Vagina (tissue), 2 donors: Measurements from ENCODE around the gene S1PR3. TPM values are rescaled to one million over a fixed set of nuclear protein-coding genes. Genes with fewer than 3 reads are reported as not detected.

Source experiments
- DNase-seq, 2 donors: peaks; one replicate each; pipeline ENCODE4 v3.0.0-alpha.2; 2017; ENCODE audit errors: extremely low spot score in 2 of 2
- H3K27ac ChIP-seq: fragments of 200-600 bp; sonication (generic); one replicate; pipeline ENCODE4 v1.5.1; 2019
- H3K27me3 ChIP-seq: fragments of 200-600 bp; sonication (generic); one replicate; pipeline ENCODE4 v1.5.1; 2019
- H3K36me3 ChIP-seq, 2 donors: fragments of 200-600 bp; sonication (generic); one replicate each; pipeline ENCODE4 v1.5.1; 2017 to 2019
- H3K4me1 ChIP-seq: fragments of 200-600 bp; sonication (generic); one replicate; pipeline ENCODE4 v1.5.1; 2019
- H3K4me3 ChIP-seq, 2 donors: fragments of 200-600 bp; sonication (generic); 1 replicate in 1 of 2; 2 replicates in 1 of 2; pipeline ENCODE4 v1.5.1; 2016 to 2019
- H3K9me3 ChIP-seq: fragments of 200-600 bp; sonication (generic); one replicate; pipeline ENCODE4 v1.5.1; 2019
- POLR2A ChIP-seq, 2 donors: fragments of 450-650 bp; IDR thresholded peaks; one replicate each; pipeline ENCODE4 v1.6.1; 2017; ENCODE audit warnings: antibody characterized with exemption in 2 of 2, mild to moderate bottlenecking in 2 of 2, moderate library complexity in 2 of 2
- POLR2AphosphoS5 ChIP-seq, 2 donors: sonication (generic); formaldehyde crosslinking; IDR thresholded peaks; one replicate each; pipeline ENCODE4 v1.9.0; 2017; ENCODE audit warnings: antibody characterized with exemption in 2 of 2, mild to moderate bottlenecking in 2 of 2, low read depth in 1 of 2; ENCODE audit not compliant: insufficient read depth in 1 of 2
- intact Hi-C: fragments of 100-400 bp; cut with DNase I; formaldehyde crosslinking; loops from one replicate; pipeline ENCODE4 v1.15.1; 2023
- total RNA-seq: library from RNA; depleted of rRNA; stranded (reverse); fragments of >200 nt; gene quantifications from one replicate; pipeline ENCODE4 v1.2.3, GENCODE V29; 2016
- TF ChIP-seq, protein P1 (sequence below), 3 experiments: fragments of 450-650 bp in 2 of 3; fragments of 200-600 bp in 1 of 3; sonication (generic) in 1 of 3; IDR thresholded peaks; one replicate each; pipeline ENCODE4 v1.5.1; 2017 to 2019; ENCODE audit warnings: antibody characterized with exemption in 3 of 3, mild to moderate bottlenecking in 2 of 3, moderate library complexity in 2 of 3

Gene S1PR3
- total RNA-seq, 1 donor from 2014 or later: 39.3 TPM

DNA sequence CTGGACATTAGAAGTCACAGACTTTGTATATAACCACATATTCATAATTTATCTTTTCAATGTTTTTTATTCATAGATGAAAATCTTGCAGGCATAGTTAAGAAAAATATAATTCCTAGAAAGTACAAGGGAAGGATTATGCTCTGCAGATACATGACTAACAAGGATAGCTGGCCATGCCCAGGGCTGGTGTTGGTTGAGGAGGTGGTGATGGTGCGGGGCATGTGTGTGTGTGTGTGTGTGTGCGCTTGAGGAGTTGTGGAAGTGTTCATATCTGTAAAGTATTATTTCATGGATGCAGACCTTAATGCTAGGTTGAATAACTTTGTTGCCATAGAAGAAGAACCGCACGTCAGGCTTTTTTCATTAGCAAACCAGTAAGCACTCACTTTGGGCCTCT, 1.3 kb downstream of the S1PR3 start:
- no peaks in the 10 kb centered on the region for H3K27me3 ChIP-seq
- peaks cover 78% of the 10 kb centered on the region for H3K4me1 ChIP-seq
- intact Hi-C loops: loop anchor here (10.0 kb wide), 1 partner anchor 248 kb away; no protein-coding TSS in a partner anchor
- H3K36me3 ChIP-seq: no peaks in the 10 kb centered on the region
- no peaks in the 10 kb centered on the region for H3K9me3 ChIP-seq
- H3K27ac ChIP-seq: peak overlapping the region; percentile 92
- DNase-seq: peak; percentile 12 to 58
- H3K4me3 ChIP-seq: peak overlapping the region; percentile 61 to 71
- TF ChIP-seq POLR2AphosphoS5 (IDR thresholded peaks at IDR 0.05; ENCODE audit: insufficient read depth in 1 of 2, low read depth in 1 of 2) (no peak), POLR2A (IDR thresholded peaks at IDR 0.05) (no peak)
- TF ChIP-seq, protein P1, sequence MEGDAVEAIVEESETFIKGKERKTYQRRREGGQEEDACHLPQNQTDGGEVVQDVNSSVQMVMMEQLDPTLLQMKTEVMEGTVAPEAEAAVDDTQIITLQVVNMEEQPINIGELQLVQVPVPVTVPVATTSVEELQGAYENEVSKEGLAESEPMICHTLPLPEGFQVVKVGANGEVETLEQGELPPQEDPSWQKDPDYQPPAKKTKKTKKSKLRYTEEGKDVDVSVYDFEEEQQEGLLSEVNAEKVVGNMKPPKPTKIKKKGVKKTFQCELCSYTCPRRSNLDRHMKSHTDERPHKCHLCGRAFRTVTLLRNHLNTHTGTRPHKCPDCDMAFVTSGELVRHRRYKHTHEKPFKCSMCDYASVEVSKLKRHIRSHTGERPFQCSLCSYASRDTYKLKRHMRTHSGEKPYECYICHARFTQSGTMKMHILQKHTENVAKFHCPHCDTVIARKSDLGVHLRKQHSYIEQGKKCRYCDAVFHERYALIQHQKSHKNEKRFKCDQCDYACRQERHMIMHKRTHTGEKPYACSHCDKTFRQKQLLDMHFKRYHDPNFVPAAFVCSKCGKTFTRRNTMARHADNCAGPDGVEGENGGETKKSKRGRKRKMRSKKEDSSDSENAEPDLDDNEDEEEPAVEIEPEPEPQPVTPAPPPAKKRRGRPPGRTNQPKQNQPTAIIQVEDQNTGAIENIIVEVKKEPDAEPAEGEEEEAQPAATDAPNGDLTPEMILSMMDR (IDR thresholded peaks at IDR 0.05): no peak

DNA sequence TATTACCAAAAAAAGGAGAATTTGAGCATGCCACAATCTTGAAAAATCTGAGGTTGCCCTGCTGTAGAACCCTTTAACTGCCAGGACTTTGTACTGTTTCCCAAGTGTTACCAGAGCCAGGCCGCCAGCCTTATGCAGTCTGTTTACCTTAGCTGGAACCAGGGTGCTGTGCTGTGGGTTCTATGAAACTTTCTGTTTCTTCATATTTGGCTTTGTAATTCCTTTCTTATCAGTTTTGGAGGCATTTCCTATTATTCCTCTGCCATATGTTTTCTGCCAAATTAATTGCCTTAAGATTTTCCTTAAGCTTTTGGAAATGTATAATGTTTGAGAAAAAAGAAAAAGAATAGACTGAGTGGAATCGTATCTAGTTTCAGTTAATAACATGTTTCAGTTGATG, 2.1 kb downstream of the S1PR3 start:
- Histone ChIP-seq H3K4me3 (peak overlapping the region; percentile 61 to 71), H3K4me1 (peaks cover 86% of the 10 kb centered on the region), H3K36me3 (no peaks in the 10 kb centered on the region), H3K27ac (peak overlapping the region; percentile 92), H3K9me3 (no peaks in the 10 kb centered on the region), H3K27me3 (no peaks in the 10 kb centered on the region)
- no peak for TF ChIP-seq POLR2AphosphoS5 (IDR thresholded peaks at IDR 0.05; ENCODE audit: insufficient read depth in 1 of 2, low read depth in 1 of 2)
- TF ChIP-seq, protein P1 (IDR thresholded peaks at IDR 0.05): no peak
- TF ChIP-seq POLR2A (IDR thresholded peaks at IDR 0.05): no peak
- peak in 1 of 2 donors; percentile 34 for DNase-seq
- intact Hi-C loops: loop anchor here (10.0 kb wide), 1 partner anchor 249 kb away; no protein-coding TSS in a partner anchor

DNA sequence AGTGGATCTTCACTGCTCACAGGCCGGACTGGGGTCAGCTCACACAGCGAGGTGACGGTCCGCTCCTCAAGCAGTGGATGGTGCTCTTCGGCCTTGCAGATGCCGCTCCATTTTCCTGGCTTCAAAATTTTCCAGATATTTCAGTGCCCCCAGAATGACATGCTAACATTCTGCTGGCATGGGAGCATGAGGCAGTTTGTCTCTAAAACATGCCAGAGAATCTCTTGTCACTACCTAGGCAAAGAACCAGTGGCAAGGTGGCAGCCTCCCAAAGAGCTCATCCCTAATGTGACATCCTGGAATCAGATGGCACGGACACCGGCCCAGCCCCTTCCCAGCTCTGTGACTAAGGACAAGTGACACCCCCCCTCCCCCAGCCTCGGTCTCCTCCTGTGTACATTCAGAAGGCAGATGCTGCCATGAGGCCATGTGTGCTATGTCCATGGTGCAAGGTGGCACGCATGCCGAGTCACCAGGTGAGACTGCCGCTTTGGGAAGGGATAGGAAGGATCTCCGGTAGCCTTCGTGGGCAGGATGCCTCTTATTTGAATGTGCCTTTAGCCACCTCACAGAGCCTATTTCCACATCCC, 2.7 kb downstream of the S1PR3 start:
- no peaks in the 10 kb centered on the region for H3K27me3 ChIP-seq
- H3K4me1 ChIP-seq: peaks cover 89% of the 10 kb centered on the region
- H3K27ac ChIP-seq: peak overlapping the region; percentile 92
- H3K36me3 ChIP-seq: no peaks in the 10 kb centered on the region
- H3K4me3 ChIP-seq: peak overlapping the region; percentile 61 to 71
- peak; percentile 76 to 91 for DNase-seq
- no peaks in the 10 kb centered on the region for H3K9me3 ChIP-seq
- intact Hi-C loops: loop anchor here (10.0 kb wide), 1 partner anchor 249 kb away; no protein-coding TSS in a partner anchor
- TF ChIP-seq POLR2A (IDR thresholded peaks at IDR 0.05) (no peak), POLR2AphosphoS5 (IDR thresholded peaks at IDR 0.05; ENCODE audit: insufficient read depth in 1 of 2, low read depth in 1 of 2) (no peak)
- TF ChIP-seq, protein P1 (IDR thresholded peaks at IDR 0.05): no peak

DNA sequence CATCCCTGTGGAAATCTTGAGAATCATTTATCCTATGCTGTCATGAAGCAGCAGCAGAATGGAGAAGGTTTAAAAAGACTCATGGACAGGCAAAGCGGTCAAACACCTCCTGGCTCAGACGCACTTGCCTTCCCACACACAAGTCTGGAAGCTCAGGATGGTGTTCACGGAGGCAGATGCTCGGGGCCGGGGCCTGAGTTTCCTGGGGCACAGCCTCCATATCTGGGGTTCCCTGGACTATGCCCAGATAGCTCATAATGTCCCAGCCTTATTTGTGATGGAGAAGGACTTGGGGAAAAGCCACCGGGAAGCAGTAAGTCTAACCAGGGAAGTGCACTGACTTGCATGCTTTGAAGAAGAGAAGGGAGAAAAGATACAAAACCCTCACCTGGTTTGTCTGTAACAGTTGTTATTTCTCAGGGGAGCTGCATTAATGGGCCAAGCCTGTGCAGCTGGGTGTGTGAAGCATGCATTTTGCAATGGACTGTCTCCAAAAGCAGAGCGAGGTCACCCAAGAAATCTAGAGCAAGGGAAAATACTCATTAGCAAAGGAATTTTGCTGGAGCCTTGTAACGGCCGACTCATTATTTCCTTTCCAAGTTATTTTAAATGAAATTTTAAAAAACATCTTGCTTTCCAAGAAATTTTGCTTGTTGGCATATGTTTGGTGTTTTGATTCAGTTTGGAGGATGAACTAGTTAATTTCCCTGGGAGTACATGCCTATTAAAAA, 3.4 kb downstream of the S1PR3 start:
- intact Hi-C loops: loop anchor here (10.0 kb wide), 1 partner anchor 250 kb away; no protein-coding TSS in a partner anchor
- DNase-seq: peak; percentile 40 to 84
- no peaks in the 10 kb centered on the region for H3K9me3 ChIP-seq
- H3K36me3 ChIP-seq: no peaks in the 10 kb centered on the region
- H3K27me3 ChIP-seq: no peaks in the 10 kb centered on the region
- no peak for TF ChIP-seq POLR2A (IDR thresholded peaks at IDR 0.05)
- TF ChIP-seq, protein P1 (IDR thresholded peaks at IDR 0.05): no peak
- TF ChIP-seq POLR2AphosphoS5 (IDR thresholded peaks at IDR 0.05; ENCODE audit: insufficient read depth in 1 of 2, low read depth in 1 of 2): no peak
- peak overlapping the region; percentile 61 to 71 for H3K4me3 ChIP-seq
- H3K4me1 ChIP-seq: peaks cover 89% of the 10 kb centered on the region
- H3K27ac ChIP-seq: peak overlapping the region; percentile 92
